Measurements from ENCODE around the gene SNRPE. TPM values are rescaled to one million over a fixed set of nuclear protein-coding genes. Genes with fewer than 3 reads are reported as not detected.
A peak's percentile ranks its signal among the peaks of the same experiment; 100 is the strongest.

Gene SNRPE
- total RNA-seq, 1 donor from 2014 or later: 430 TPM

DNA sequence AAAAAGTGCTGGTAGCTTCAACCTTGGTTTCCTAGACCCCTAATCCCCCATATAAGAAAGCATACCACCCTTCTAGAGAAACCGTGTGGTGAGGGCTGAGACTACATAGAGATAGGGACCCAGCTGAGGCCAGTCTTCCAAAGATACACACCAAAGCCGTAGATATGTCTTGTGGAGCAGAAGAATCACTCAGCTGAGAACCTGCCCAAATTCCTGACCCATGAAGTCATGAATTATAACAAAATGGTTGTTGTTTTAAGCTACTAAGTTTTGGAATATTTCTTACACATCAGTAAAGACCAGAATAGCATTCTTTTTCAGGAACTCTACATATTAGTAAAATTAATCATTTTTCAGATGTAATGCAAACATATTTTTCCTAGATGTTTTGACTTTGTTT, 3.3 kb upstream of the SNRPE start:
- no peak overlapping the region for H3K27ac ChIP-seq
- no peak for TF ChIP-seq EZH2phosphoT487 (IDR thresholded peaks at IDR 0.05)
- TF ChIP-seq CTCF (IDR thresholded peaks at IDR 0.05): no peak
- no peak for TF ChIP-seq EZH2 (IDR thresholded peaks at IDR 0.05)
- no peak overlapping the region for H3K4me3 ChIP-seq
- H3K27me3 Mint-ChIP-seq (ENCODE audit: insufficient read depth, low read depth): peaks cover 3% of the 10 kb centered on the region
- no peaks in the 10 kb centered on the region for H3K9me3 Mint-ChIP-seq
- H2AFZ ChIP-seq (replicated peaks): no peak overlapping the region
- peaks cover 16% of the 10 kb centered on the region for H3K79me2 ChIP-seq (ENCODE audit: low read depth)
- no peak overlapping the region for H3K9ac ChIP-seq
- no peak for DNase-seq (ENCODE audit: low spot score)
- no peak overlapping the region for H3K4me3 Mint-ChIP-seq
- peaks cover 10% of the 10 kb centered on the region for H3K36me3 ChIP-seq
- peaks cover 5% of the 10 kb centered on the region for H3K36me3 Mint-ChIP-seq
- no peak overlapping the region for H3K27ac Mint-ChIP-seq
- H3K27me3 ChIP-seq: no peaks in the 10 kb centered on the region
- H3K4me1 ChIP-seq: peaks cover 8% of the 10 kb centered on the region
- H3K4me2 ChIP-seq: no peak overlapping the region
- no peaks in the 10 kb centered on the region for H4K20me1 ChIP-seq (ENCODE audit: low read depth)
- peaks cover 16% of the 10 kb centered on the region for H3K4me1 Mint-ChIP-seq
- H3K9me3 ChIP-seq (ENCODE audit: low read depth): no peaks in the 10 kb centered on the region
- H3F3A ChIP-seq (ENCODE audit: low read depth): peaks cover 27% of the 10 kb centered on the region

- H3K4me1 ChIP-seq: peaks cover 10% of the 10 kb centered on the region
- H3F3A ChIP-seq (ENCODE audit: low read depth): peaks cover 27% of the 10 kb centered on the region
- Mint-ChIP-seq H3K4me3 (no peak overlapping the region), H3K27me3 (ENCODE audit: insufficient read depth, low read depth) (peaks cover 7% of the 10 kb centered on the region), H3K27ac (no peak overlapping the region), H3K36me3 (peaks cover 10% of the 10 kb centered on the region), H3K4me1 (peaks cover 20% of the 10 kb centered on the region), H3K9me3 (no peaks in the 10 kb centered on the region)
- no peak overlapping the region for H2AFZ ChIP-seq (replicated peaks)
- TF ChIP-seq EZH2 (IDR thresholded peaks at IDR 0.05) (no peak), EZH2phosphoT487 (IDR thresholded peaks at IDR 0.05) (no peak)
- H3K9ac ChIP-seq: no peak overlapping the region
- H3K9me3 ChIP-seq (ENCODE audit: low read depth): no peaks in the 10 kb centered on the region
- peaks cover 25% of the 10 kb centered on the region for H3K79me2 ChIP-seq (ENCODE audit: low read depth)
- DNase-seq (ENCODE audit: low spot score): no peak
- peaks cover 8% of the 10 kb centered on the region for H3K36me3 ChIP-seq
- H3K27ac ChIP-seq: no peak overlapping the region
- peaks cover under 1% of the 10 kb centered on the region for H4K20me1 ChIP-seq (ENCODE audit: low read depth)
- H3K4me3 ChIP-seq: no peak overlapping the region
- no peak overlapping the region for H3K4me2 ChIP-seq
- H3K27me3 ChIP-seq: no peaks in the 10 kb centered on the region
These were observed 2.4 kb upstream of the SNRPE start for GRCh38 chr1:203858975-203859374.

GRCh38 chr1:203860396-203861025, 888 bp upstream of the SNRPE start:
- Histone ChIP-seq H3K4me2 (no peak overlapping the region), H2AFZ (replicated peaks) (peak overlapping the region; percentile 83)
- peak; percentile 20 for DNase-seq (ENCODE audit: low spot score)

More at GRCh38 chr1:203860396-203861025, 888 bp upstream of the SNRPE start:
- H3K9ac ChIP-seq: no peak overlapping the region
- no peaks in the 10 kb centered on the region for H3K9me3 Mint-ChIP-seq
- H3K36me3 ChIP-seq: peaks cover 5% of the 10 kb centered on the region
- H4K20me1 ChIP-seq (ENCODE audit: low read depth): peaks cover 7% of the 10 kb centered on the region
- peaks cover 18% of the 10 kb centered on the region for H3F3A ChIP-seq (ENCODE audit: low read depth)
- H3K4me1 ChIP-seq: peaks cover 10% of the 10 kb centered on the region
- H3K27me3 Mint-ChIP-seq (ENCODE audit: insufficient read depth, low read depth): peaks cover 7% of the 10 kb centered on the region
- H3K4me1 Mint-ChIP-seq: peaks cover 20% of the 10 kb centered on the region
- H3K79me2 ChIP-seq (ENCODE audit: low read depth): peaks cover 40% of the 10 kb centered on the region
- no peak overlapping the region for H3K27ac ChIP-seq
- TF ChIP-seq EZH2phosphoT487 (IDR thresholded peaks at IDR 0.05) (no peak), CTCF (IDR thresholded peaks at IDR 0.05) (no peak), EZH2 (IDR thresholded peaks at IDR 0.05) (no peak)
- peaks cover 10% of the 10 kb centered on the region for H3K36me3 Mint-ChIP-seq
- peak overlapping the region; percentile 23 for H3K4me3 ChIP-seq
- H3K27ac Mint-ChIP-seq: peak overlapping the region; percentile 54
- H3K9me3 ChIP-seq (ENCODE audit: low read depth): no peaks in the 10 kb centered on the region
- no peaks in the 10 kb centered on the region for H3K27me3 ChIP-seq
- peak overlapping the region; percentile 99 for H3K4me3 Mint-ChIP-seq
